RWPE2 (cell line): ENCODE measurements around the gene RASSF9.
A peak's percentile ranks its signal among the peaks of the same experiment; 100 is the strongest.

Experiments used
- ATAC-seq: fragments of 200-7000 bp; cut with Tn5 transposase; 3 replicates; pipeline ENCODE4 v1.9.1; 2021; ENCODE audit warnings: low read depth
- DNase-seq: peaks from one replicate; pipeline ENCODE4 v3.0.0-alpha.2; 2020; ENCODE audit warnings: low spot score
- H3K27ac ChIP-seq: fragments of 450-650 bp; 2 replicates; pipeline ENCODE4 v1.5.1; 2017; ENCODE audit warnings: mild to moderate bottlenecking; ENCODE audit not compliant: poor library complexity, severe bottlenecking
- H3K27me3 ChIP-seq: fragments of 250-450 bp; sonication (Bioruptor Pico); 2 replicates; pipeline ENCODE4 v1.5.1; 2021; ENCODE audit warnings: mild to moderate bottlenecking, moderate library complexity; ENCODE audit not compliant: insufficient read depth, poor library complexity, severe bottlenecking
- H3K36me3 ChIP-seq: fragments of 250-450 bp; sonication (Bioruptor Pico); 2 replicates; pipeline ENCODE4 v1.5.1; 2020; ENCODE audit warnings: low read depth, mild to moderate bottlenecking, moderate library complexity
- H3K4me1 ChIP-seq: fragments of 250-450 bp; sonication (Bioruptor Pico); 2 replicates; pipeline ENCODE4 v1.5.1; 2021; ENCODE audit warnings: mild to moderate bottlenecking, moderate library complexity; ENCODE audit not compliant: insufficient read depth, poor library complexity, severe bottlenecking
- H3K4me3 ChIP-seq: fragments of 250-450 bp; sonication (Bioruptor Pico); 2 replicates; pipeline ENCODE4 v1.5.1; 2021; ENCODE audit warnings: mild to moderate bottlenecking, moderate library complexity; ENCODE audit not compliant: severe bottlenecking
- H3K9me3 ChIP-seq: fragments of 250-450 bp; sonication (Bioruptor Pico); 2 replicates; pipeline ENCODE4 v1.5.1; 2021; ENCODE audit warnings: mild to moderate bottlenecking, moderate library complexity; ENCODE audit not compliant: severe bottlenecking
- CTCF ChIP-seq: fragments of 450-650 bp; IDR thresholded peaks from one replicate; pipeline ENCODE4 v1.5.1; 2017; ENCODE audit warnings: mild to moderate bottlenecking, moderate library complexity; ENCODE audit not compliant: poor library complexity, severe bottlenecking

RASSF9 gene

GRCh38 chr12:85831327-85831990, 4.8 kb downstream of the RASSF9 start:
- DNase-seq (no peak), ATAC-seq (no peak)
- TF ChIP-seq CTCF = no peak

GRCh38 chr12:85829391-85829790, 6.8 kb downstream of the RASSF9 start:
- no peak for DNase-seq
- Histone ChIP-seq H3K4me1 (peaks cover 19% of the 10 kb centered on the region), H3K27ac (peak overlapping the region; percentile 33), H3K36me3 (no peaks in the 10 kb centered on the region), H3K4me3 (no peak overlapping the region), H3K27me3 (no peaks in the 10 kb centered on the region), H3K9me3 (no peaks in the 10 kb centered on the region)
- peak; percentile 95 for ATAC-seq
- TF ChIP-seq CTCF = no peak

More at GRCh38 chr12:85831327-85831990, 4.8 kb downstream of the RASSF9 start:
- Histone ChIP-seq H3K4me1 (peaks cover 35% of the 10 kb centered on the region), H3K27me3 (no peaks in the 10 kb centered on the region), H3K4me3 (no peak overlapping the region), H3K27ac (no peak overlapping the region), H3K36me3 (no peaks in the 10 kb centered on the region), H3K9me3 (no peaks in the 10 kb centered on the region)

- TF ChIP-seq CTCF = no peak
- peaks cover 11% of the 10 kb centered on the region for H3K4me1 ChIP-seq
- ATAC-seq (no peak), DNase-seq (no peak)
- H3K4me3 ChIP-seq = no peak overlapping the region
- no peaks in the 10 kb centered on the region for H3K27me3 ChIP-seq
- H3K9me3 ChIP-seq = no peaks in the 10 kb centered on the region
- no peaks in the 10 kb centered on the region for H3K36me3 ChIP-seq
- peak overlapping the region; percentile 33 for H3K27ac ChIP-seq
Observed at GRCh38 chr12:85828576-85828975, 7.6 kb downstream of the RASSF9 start.

GRCh38 chr12:85825746-85826145, 10.5 kb downstream of the RASSF9 start:
- Histone ChIP-seq H3K4me3 (no peak overlapping the region), H3K36me3 (no peaks in the 10 kb centered on the region), H3K27ac (no peak overlapping the region), H3K27me3 (no peaks in the 10 kb centered on the region), H3K4me1 (peaks cover 15% of the 10 kb centered on the region), H3K9me3 (no peaks in the 10 kb centered on the region)
- TF ChIP-seq CTCF = no peak
- DNase-seq = no peak
- ATAC-seq = peak; percentile 52; the same call in 2 of the 3 replicates

- peaks cover 17% of the 10 kb centered on the region for H3K4me1 ChIP-seq
- no peak overlapping the region for H3K27ac ChIP-seq
- H3K4me3 ChIP-seq = no peak overlapping the region
- no peaks in the 10 kb centered on the region for H3K36me3 ChIP-seq
- TF ChIP-seq CTCF = no peak
- no peaks in the 10 kb centered on the region for H3K27me3 ChIP-seq
- H3K9me3 ChIP-seq = no peaks in the 10 kb centered on the region
- DNase-seq (no peak), ATAC-seq (peak; percentile 83)
Observed at GRCh38 chr12:85823436-85824180, 12.6 kb downstream of the RASSF9 start.
